Right atrium auricular region (tissue), 2 donors: ENCODE data around the gene CPXM2. TPM values are rescaled to one million over a fixed set of nuclear protein-coding genes. Genes with fewer than 3 reads are reported as not detected.
"Not testable (repeated sequence)": the region's sequence is repeated elsewhere in the genome, so short reads cannot be mapped to it uniquely, and the experiment has no call there.

Experiments
- DNase-seq: peaks from one replicate; pipeline ENCODE4 v3.0.0-alpha.2; 2019; ENCODE audit warnings: low spot score
- H3K27ac ChIP-seq, 2 donors: fragments of 200-600 bp; sonication (generic); 1 replicate in 1 of 2; 2 replicates in 1 of 2; pipeline ENCODE4 v1.5.1; 2016 to 2019
- H3K27me3 ChIP-seq, 2 donors: fragments of 200-600 bp; sonication (generic); one replicate each; pipeline versions ENCODE4 v1.5.1 to v1.6.0; 2017 to 2019
- H3K36me3 ChIP-seq: fragments of 200-600 bp; sonication (generic); one replicate; pipeline ENCODE4 v1.5.1; 2016
- H3K4me1 ChIP-seq, 2 donors: fragments of 200-600 bp; sonication (generic); one replicate each; pipeline versions ENCODE4 v1.5.1 to v1.6.0; 2017 to 2019
- H3K4me3 ChIP-seq, 2 donors: fragments of 200-600 bp; sonication (generic); 1 replicate in 1 of 2; 2 replicates in 1 of 2; pipeline ENCODE4 v1.5.1; 2017 to 2019; ENCODE audit warnings: mild to moderate bottlenecking in 1 of 2, moderate library complexity in 1 of 2
- H3K9me3 ChIP-seq, 2 donors: fragments of 200-600 bp; sonication (generic); one replicate each; pipeline ENCODE4 v1.5.1; 2019
- total RNA-seq, 2 donors: library from RNA; depleted of rRNA; stranded (reverse); fragments of >200 nt; gene quantifications; one replicate each; pipeline ENCODE4 v1.1.0, GENCODE V29; 2016
- TF ChIP-seq, protein P1 (sequence below), 2 donors: fragments of 200-600 bp; sonication (generic); IDR thresholded peaks; one replicate each; pipeline ENCODE4 v1.5.1; 2019; ENCODE audit warnings: antibody characterized with exemption in 2 of 2

The CPXM2 gene
- total RNA-seq, 2 donors from 2014 or later, result 8.3 to 8.5 TPM

DNA sequence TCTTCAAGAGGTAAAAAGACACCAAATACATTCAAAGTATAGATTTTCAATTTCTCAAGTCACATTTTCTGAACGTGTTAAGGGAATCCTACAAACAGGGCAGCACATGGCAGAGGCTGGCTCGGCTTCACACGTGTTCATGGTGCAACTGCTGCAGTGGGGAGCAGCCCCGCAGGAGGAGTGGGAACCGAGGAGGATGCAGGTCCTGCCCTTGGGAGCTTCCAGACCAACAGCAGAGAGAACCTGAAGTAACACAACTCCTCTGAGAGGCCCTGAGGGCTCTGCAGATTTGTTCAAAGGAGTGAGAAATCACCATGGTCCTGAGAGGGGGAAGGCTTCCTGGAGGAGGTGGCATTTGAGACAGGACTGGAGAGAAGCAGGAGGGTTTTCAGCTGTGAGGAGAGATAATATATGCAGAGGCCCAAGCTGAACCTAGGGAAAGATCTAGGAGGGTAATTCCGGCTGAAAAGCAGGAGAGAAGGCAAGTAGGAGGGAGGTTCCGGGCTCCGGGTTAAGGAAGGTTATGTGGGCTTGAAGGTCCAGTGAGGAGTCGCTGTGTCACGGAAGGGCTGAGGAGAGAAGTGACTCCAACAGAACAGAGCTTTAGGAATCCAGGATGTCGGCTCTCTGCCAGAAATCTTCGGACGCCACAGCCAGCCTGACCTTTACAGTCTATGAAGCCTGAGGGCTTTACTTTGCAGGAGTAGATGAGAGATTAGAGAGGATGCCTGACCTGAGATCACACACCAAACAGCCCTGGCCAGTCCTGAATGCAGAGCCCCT, 148.0 kb downstream of the CPXM2 start:
- Histone ChIP-seq H3K27ac (no peak overlapping the region), H3K4me3 (no peak overlapping the region)
- DNase-seq, result no peak

DNA sequence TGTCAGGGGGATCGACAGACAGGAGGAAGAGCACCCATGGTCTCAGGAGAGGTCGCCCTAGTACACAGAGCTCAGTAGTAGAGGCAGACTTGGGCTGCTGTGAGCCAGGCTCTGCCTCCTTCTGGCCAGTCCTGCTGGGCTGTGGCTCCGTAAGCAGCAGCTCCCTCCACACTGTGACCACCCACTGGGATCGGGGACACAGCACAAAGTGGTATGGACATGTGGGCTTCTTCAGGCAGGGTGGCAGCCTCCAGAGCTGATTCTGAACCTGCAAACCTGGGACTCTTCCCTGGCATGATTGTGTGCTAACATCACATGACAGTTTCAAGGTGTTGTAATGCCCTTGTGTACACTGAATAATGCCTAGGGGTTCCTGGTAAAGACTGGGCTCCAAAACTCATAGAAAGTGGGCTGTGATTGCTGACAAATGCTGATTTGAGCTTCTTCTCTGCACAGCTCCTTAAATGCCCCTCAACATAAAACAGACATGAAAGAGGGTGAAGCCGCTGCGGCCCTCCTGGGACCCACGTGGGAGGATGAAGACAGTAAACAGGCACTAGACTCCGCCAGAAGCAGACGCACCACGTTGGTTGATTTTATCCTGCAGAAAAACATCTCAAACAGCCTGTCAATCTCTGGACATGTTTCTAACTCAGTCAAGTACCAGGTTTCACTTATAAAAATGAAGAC, 148.7 kb downstream of the CPXM2 start:
- Histone ChIP-seq H3K4me1 (no peaks in the 10 kb centered on the region), H3K9me3 (no peaks in the 10 kb centered on the region), H3K27ac (no peak overlapping the region), H3K36me3 (no peaks in the 10 kb centered on the region), H3K4me3 (no peak overlapping the region), H3K27me3 (no peaks in the 10 kb centered on the region)
- DNase-seq, result no peak
- TF ChIP-seq, protein P1, sequence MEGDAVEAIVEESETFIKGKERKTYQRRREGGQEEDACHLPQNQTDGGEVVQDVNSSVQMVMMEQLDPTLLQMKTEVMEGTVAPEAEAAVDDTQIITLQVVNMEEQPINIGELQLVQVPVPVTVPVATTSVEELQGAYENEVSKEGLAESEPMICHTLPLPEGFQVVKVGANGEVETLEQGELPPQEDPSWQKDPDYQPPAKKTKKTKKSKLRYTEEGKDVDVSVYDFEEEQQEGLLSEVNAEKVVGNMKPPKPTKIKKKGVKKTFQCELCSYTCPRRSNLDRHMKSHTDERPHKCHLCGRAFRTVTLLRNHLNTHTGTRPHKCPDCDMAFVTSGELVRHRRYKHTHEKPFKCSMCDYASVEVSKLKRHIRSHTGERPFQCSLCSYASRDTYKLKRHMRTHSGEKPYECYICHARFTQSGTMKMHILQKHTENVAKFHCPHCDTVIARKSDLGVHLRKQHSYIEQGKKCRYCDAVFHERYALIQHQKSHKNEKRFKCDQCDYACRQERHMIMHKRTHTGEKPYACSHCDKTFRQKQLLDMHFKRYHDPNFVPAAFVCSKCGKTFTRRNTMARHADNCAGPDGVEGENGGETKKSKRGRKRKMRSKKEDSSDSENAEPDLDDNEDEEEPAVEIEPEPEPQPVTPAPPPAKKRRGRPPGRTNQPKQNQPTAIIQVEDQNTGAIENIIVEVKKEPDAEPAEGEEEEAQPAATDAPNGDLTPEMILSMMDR (IDR thresholded peaks at IDR 0.05), result no peak

More for the DNA sequence above, 148.0 kb downstream of the CPXM2 start:
- no peaks in the 10 kb centered on the region for H3K36me3 ChIP-seq
- no peaks in the 10 kb centered on the region for H3K27me3 ChIP-seq
- TF ChIP-seq, protein P1 (IDR thresholded peaks at IDR 0.05), result no peak
- H3K9me3 ChIP-seq, result no peaks in the 10 kb centered on the region
- H3K4me1 ChIP-seq, result no peaks in the 10 kb centered on the region

DNA sequence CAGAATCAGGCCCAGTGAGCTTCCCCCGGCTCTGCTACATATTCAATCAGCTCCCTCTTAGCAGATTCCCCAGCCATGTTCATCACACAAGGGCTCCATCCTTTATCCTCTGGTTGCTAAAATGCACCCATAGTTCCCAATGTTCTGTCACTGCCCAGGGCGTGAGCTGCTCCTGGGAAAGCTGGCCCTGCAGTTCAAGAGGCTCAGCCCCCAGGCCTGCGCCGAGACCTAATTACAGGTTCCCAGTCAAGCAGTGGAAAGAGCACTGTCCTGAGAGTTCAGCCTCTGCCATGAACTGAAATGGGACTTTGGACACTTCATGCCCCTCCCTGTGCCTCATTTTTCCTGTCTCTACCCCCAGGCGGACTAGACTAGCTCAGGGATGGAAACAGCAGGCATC, 149.9 kb downstream of the CPXM2 start:
- no peak for DNase-seq

DNA sequence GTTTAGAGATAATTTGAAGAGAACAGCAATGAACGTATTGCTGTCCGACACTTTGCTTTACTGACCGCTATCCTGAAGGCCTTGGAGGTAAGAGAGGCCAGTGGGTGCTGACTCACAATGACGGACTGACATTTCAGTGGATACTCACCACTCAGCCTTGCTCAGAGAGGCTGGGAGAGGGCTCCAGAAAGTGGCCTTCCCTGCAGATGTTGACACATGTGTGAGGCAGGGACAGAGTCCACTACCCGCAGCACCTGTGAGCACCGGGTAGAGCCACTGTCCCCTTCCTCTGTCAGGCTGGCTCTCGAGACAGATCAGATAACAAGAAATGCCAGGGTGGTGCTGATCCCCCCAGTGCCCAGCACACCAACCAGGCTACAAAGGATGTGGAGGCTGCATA, 150.5 kb downstream of the CPXM2 start:
- TF ChIP-seq, protein P1 (IDR thresholded peaks at IDR 0.05), result no peak
- no peaks in the 10 kb centered on the region for H3K4me1 ChIP-seq
- DNase-seq, result no peak

More for the DNA sequence above, 149.9 kb downstream of the CPXM2 start:
- Histone ChIP-seq H3K27me3 (no peaks in the 10 kb centered on the region), H3K27ac (no peak overlapping the region), H3K4me3 (no peak overlapping the region), H3K9me3 (peaks cover 0 to 3% of the 10 kb centered on the region in 2 donors), H3K4me1 (no peaks in the 10 kb centered on the region), H3K36me3 (no peaks in the 10 kb centered on the region)
- TF ChIP-seq, protein P1 (IDR thresholded peaks at IDR 0.05), result no peak

DNA sequence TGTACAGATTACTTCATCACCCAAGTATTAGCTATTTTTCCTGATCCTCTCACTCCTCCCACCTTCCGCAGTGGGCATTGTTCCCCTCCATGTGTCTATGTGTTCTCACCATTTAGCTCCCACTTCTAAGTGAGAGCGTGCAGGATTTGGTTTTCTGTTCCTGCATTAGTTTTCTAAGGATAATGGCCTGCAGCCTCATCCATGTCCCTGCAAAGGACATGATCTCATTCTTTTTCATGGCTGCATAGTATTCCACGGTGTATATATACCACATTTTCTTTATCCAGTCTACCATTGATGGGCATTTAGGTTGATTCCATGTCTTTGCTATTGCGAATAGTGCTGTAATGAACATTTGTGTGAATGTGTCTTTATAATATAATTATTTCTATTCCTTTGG, 154.7 kb downstream of the CPXM2 start:
- H3K27ac ChIP-seq, DNase-seq: not testable (repeated sequence)

More for the DNA sequence above, 150.5 kb downstream of the CPXM2 start:
- peaks cover 0 to 5% of the 10 kb centered on the region in 2 donors for H3K9me3 ChIP-seq
- no peak overlapping the region for H3K4me3 ChIP-seq
- H3K27me3 ChIP-seq, result no peaks in the 10 kb centered on the region
- no peaks in the 10 kb centered on the region for H3K36me3 ChIP-seq
- no peak overlapping the region for H3K27ac ChIP-seq

DNA sequence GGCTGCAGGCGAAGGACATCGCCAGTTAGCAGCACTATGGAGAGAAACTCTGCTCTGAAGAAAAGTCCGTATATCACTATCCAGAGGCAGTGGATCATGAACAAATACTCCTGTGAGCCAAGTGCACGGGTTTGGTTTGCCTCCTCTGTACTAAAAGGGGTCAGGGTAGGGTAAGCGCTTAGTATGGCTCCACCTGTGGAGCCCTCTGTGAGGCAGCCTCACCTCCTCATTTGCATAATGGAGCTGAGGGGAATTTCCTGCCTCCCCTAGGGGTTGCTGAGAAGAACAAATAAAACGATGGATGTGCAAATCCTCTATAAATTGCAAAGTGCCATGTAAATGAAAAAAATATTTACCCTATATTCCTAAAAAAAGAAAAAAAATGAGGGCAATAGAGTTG, 162.1 kb downstream of the CPXM2 start:
- Histone ChIP-seq H3K27ac (no peak overlapping the region), H3K27me3 (no peaks in the 10 kb centered on the region), H3K36me3 (no peaks in the 10 kb centered on the region), H3K9me3 (no peaks in the 10 kb centered on the region), H3K4me3 (no peak overlapping the region), H3K4me1 (no peaks in the 10 kb centered on the region)
- no peak for DNase-seq
- TF ChIP-seq, protein P1 (IDR thresholded peaks at IDR 0.05), result no peak

More for the DNA sequence above, 154.7 kb downstream of the CPXM2 start:
- not testable (repeated sequence) for H3K4me3 ChIP-seq, H3K27me3 ChIP-seq, H3K36me3 ChIP-seq, H3K4me1 ChIP-seq, H3K9me3 ChIP-seq
